GM06990 (cell line): ENCODE results near the gene NCOA5.

ENCODE experiments used
- DNase-seq: peaks from one replicate; pipeline ENCODE4 v3.0.0-alpha.2; 2011; ENCODE audit not compliant: insufficient read length; ENCODE audit errors: extremely low read depth
- H3K27me3 ChIP-seq: replicated peaks from 2 replicates; pipeline ENCODE4 v1.6.0; 2011; ENCODE audit warnings: low read length; ENCODE audit not compliant: control insufficient read depth, insufficient read depth
- H3K36me3 ChIP-seq: 2 replicates; pipeline ENCODE4 v1.5.1; 2011; ENCODE audit warnings: low read length; ENCODE audit not compliant: control insufficient read depth, insufficient read depth
- H3K4me3 ChIP-seq: replicated peaks from 2 replicates; pipeline ENCODE4 v1.5.1; 2011; ENCODE audit warnings: low read depth, mild to moderate bottlenecking, control low read depth, low read length
- CTCF ChIP-seq: IDR thresholded peaks from 2 replicates; pipeline ENCODE4 v1.5.1; 2011; ENCODE audit warnings: low read length, control low read depth, mild to moderate bottlenecking, inconsistent platforms; ENCODE audit not compliant: insufficient read depth, poor library complexity, severe bottlenecking

The NCOA5 gene

GRCh38 chr20:46056970-46057855 lies 32.5 kb downstream of the NCOA5 start:
- TF ChIP-seq CTCF, result no peak
- H3K4me3 ChIP-seq, result no peak overlapping the region
- DNase-seq, result no peak
- H3K27me3 ChIP-seq, result no peaks in the 10 kb centered on the region
- peaks cover 8% of the 10 kb centered on the region for H3K36me3 ChIP-seq

- DNase-seq, result no peak
- no peak for TF ChIP-seq CTCF
- H3K27me3 ChIP-seq, result no peaks in the 10 kb centered on the region
- no peak overlapping the region for H3K4me3 ChIP-seq
- H3K36me3 ChIP-seq, result peaks cover 3% of the 10 kb centered on the region
Observed at GRCh38 chr20:46056027-46056833, 33.5 kb downstream of the NCOA5 start.

- Histone ChIP-seq H3K27me3 (no peaks in the 10 kb centered on the region), H3K4me3 (no peak overlapping the region), H3K36me3 (peaks cover 2% of the 10 kb centered on the region)
- DNase-seq, result no peak
- TF ChIP-seq CTCF, result no peak
Observed at GRCh38 chr20:46055269-46055668, 34.5 kb downstream of the NCOA5 start.

- no peaks in the 10 kb centered on the region for H3K36me3 ChIP-seq
- no peak overlapping the region for H3K4me3 ChIP-seq
- TF ChIP-seq CTCF, result no peak
- DNase-seq, result no peak
- no peaks in the 10 kb centered on the region; the same call in 1 of the 2 replicates for H3K27me3 ChIP-seq
Observed at GRCh38 chr20:46054606-46055005, 35.2 kb downstream of the NCOA5 start.

GRCh38 chr20:46053416-46053815 lies 36.3 kb downstream of the NCOA5 start:
- no peaks in the 10 kb centered on the region for H3K36me3 ChIP-seq
- no peaks in the 10 kb centered on the region; the same call in 1 of the 2 replicates for H3K27me3 ChIP-seq
- DNase-seq, result no peak
- TF ChIP-seq CTCF, result no peak
- no peak overlapping the region for H3K4me3 ChIP-seq
